HG03565 (cell line): ENCODE results near the gene MDFIC.

Experiments
- ATAC-seq: cut with Tn5 transposase; IDR thresholded peaks from one replicate; pipeline ENCODE4 v1.9.1; 2021; ENCODE audit warnings: mild to moderate bottlenecking, moderate library complexity; ENCODE audit not compliant: unreplicated experiment

Gene MDFIC

GRCh38 chr7:115032715-115033703, 111.1 kb downstream of the MDFIC start:
- ATAC-seq: no peak

GRCh38 chr7:115033917-115034459, 112.1 kb downstream of the MDFIC start:
- no peak for ATAC-seq

- ATAC-seq: no peak
Observed at GRCh38 chr7:115034515-115034914, 112.6 kb downstream of the MDFIC start.

GRCh38 chr7:115037128-115037802, 115.4 kb downstream of the MDFIC start:
- ATAC-seq: no peak

GRCh38 chr7:115038158-115038557, 116.3 kb downstream of the MDFIC start:
- no peak for ATAC-seq

GRCh38 chr7:115040057-115040456, 118.2 kb downstream of the MDFIC start:
- ATAC-seq: no peak

GRCh38 chr7:115040495-115040894, 118.6 kb downstream of the MDFIC start:
- no peak for ATAC-seq

- ATAC-seq: no peak
Observed at GRCh38 chr7:115042596-115042995, 120.7 kb downstream of the MDFIC start.

GRCh38 chr7:115043605-115044004, 121.7 kb downstream of the MDFIC start:
- no peak for ATAC-seq

- ATAC-seq: no peak
Observed at GRCh38 chr7:115044224-115044623, 122.3 kb downstream of the MDFIC start.

GRCh38 chr7:115047958-115048720, 126.2 kb downstream of the MDFIC start:
- no peak for ATAC-seq

- no peak for ATAC-seq
Observed at GRCh38 chr7:115052706-115053105, 130.8 kb downstream of the MDFIC start.

- no peak for ATAC-seq
Observed at GRCh38 chr7:115054478-115055065, 132.7 kb downstream of the MDFIC start.

- ATAC-seq: no peak
Observed at GRCh38 chr7:115056019-115056418, 134.1 kb downstream of the MDFIC start.

GRCh38 chr7:115058726-115059125, 136.8 kb downstream of the MDFIC start:
- no peak for ATAC-seq

- no peak for ATAC-seq
Observed at GRCh38 chr7:115059321-115059720, 137.4 kb downstream of the MDFIC start.

GRCh38 chr7:115060095-115060870, 138.4 kb downstream of the MDFIC start:
- no peak for ATAC-seq

- ATAC-seq: no peak
Observed at GRCh38 chr7:115066050-115066449, 144.2 kb downstream of the MDFIC start.

- ATAC-seq: peak; percentile 48
Observed at GRCh38 chr7:115066634-115067033, 144.7 kb downstream of the MDFIC start.

- no peak for ATAC-seq
Observed at GRCh38 chr7:115068220-115068619, 146.3 kb downstream of the MDFIC start.
